ENCODE data around the gene CINP.

Gene CINP

GRCh38 chr14:102362545-102363181, at the start of gene CINP, which contains the start of gene TECPR2:
CINP (minus strand) TSS chr14:102362890; CDS start chr14:102362851, 39 bp downstream.
TECPR2 (plus strand) TSS chr14:102362941; CDS start chr14:102376722, 13,781 bp downstream.
- peak; percentile 98 for DNase-seq

GRCh38 chr14:102408724-102409123, 46.0 kb upstream of the CINP start:
- DNase-seq: no peak

- DNase-seq: no peak
Measured at GRCh38 chr14:102407258-102407657, 44.6 kb upstream of the CINP start.

- no peak for DNase-seq
Measured at GRCh38 chr14:102403028-102403427, 40.3 kb upstream of the CINP start.

- no peak for DNase-seq
Measured at GRCh38 chr14:102396521-102396920, 33.8 kb upstream of the CINP start.

- no peak for DNase-seq
Measured at GRCh38 chr14:102394717-102395375, 32.2 kb upstream of the CINP start.

- DNase-seq: no peak
Measured at GRCh38 chr14:102392506-102392905, 29.8 kb upstream of the CINP start.

- no peak for DNase-seq
Measured at GRCh38 chr14:102390064-102390855, 27.6 kb upstream of the CINP start.

GRCh38 chr14:102389246-102389645, 26.6 kb upstream of the CINP start:
- no peak for DNase-seq

- no peak for DNase-seq
Measured at GRCh38 chr14:102387086-102387485, 24.4 kb upstream of the CINP start.

GRCh38 chr14:102378830-102379229, 16.1 kb upstream of the CINP start:
- no peak for DNase-seq

GRCh38 chr14:102377696-102378095, 15.0 kb upstream of the CINP start:
- no peak for DNase-seq

GRCh38 chr14:102375119-102375518, 12.4 kb upstream of the CINP start:
- DNase-seq: peak; percentile 30

- no peak for DNase-seq
Measured at GRCh38 chr14:102374264-102374663, 11.6 kb upstream of the CINP start.

- DNase-seq: no peak
Measured at GRCh38 chr14:102373110-102373509, 10.4 kb upstream of the CINP start.

GRCh38 chr14:102371361-102371760, 8.7 kb upstream of the CINP start:
- no peak for DNase-seq

GRCh38 chr14:102370305-102370809, 7.7 kb upstream of the CINP start:
- no peak for DNase-seq

GRCh38 chr14:102363182-102363943, 673 bp upstream of the CINP start:
- DNase-seq: peak; percentile 53

- DNase-seq: peak; percentile 75
Measured at GRCh38 chr14:102362084-102362483, 606 bp downstream of the CINP start.

GRCh38 chr14:102360388-102360787, 2.3 kb downstream of the CINP start:
- no peak for DNase-seq

- no peak for DNase-seq
Measured at GRCh38 chr14:102359341-102359740, 3.3 kb downstream of the CINP start.

GRCh38 chr14:102356280-102356679, 6.4 kb downstream of the CINP start:
- no peak for DNase-seq

GRCh38 chr14:102353126-102353619, 9.5 kb downstream of the CINP start:
- DNase-seq: no peak

All from activated CD4-positive, alpha-beta T cell treated with anti-CD3 and anti-CD28 coated beads for 48 hours (primary cell).